HG02763 (cell line): Measurements from ENCODE around the gene CA11.
"Not testable (repeated sequence)": the region's sequence is repeated elsewhere in the genome, so short reads cannot be mapped to it uniquely, and the experiment has no call there.

Experiments
- ATAC-seq: cut with Tn5 transposase; IDR thresholded peaks from one replicate; pipeline ENCODE4 v1.9.1; 2021; ENCODE audit warnings: mild to moderate bottlenecking, moderate library complexity; ENCODE audit not compliant: unreplicated experiment

The CA11 gene

GRCh38 chr19:48646001-48646721 is at the start of gene CA11:
Gene CA11, minus strand, starts transcription at chr19:48646187. Its CDS starts 555 bp downstream, at chr19:48645632.
- ATAC-seq: peak; percentile 79

GRCh38 chr19:48693629-48694028 is 47.6 kb upstream of the CA11 start:
- not testable (repeated sequence) for ATAC-seq

- ATAC-seq: no peak
Observed at GRCh38 chr19:48689449-48689848, 43.5 kb upstream of the CA11 start.

GRCh38 chr19:48687776-48688175 is 41.8 kb upstream of the CA11 start:
- no peak for ATAC-seq

DNA sequence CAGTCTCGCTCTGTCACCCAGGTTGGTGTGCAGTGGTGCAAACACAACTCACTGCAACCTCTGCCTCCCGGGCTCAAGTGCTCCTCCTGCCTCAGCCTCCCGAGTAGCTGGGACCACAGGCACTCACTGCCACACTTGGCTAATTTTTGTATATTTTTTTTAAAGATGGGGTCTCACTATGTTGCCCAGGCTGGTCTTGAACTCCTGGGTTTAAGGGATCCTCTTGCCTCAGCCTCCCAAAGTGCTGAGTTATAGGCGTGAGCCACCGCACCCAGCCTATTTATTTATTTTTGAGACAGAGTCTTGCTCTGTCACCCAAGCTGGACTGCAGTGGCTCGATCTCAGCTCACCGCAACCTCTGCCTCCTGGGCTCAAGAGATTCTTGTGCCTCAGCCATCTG is 40.6 kb upstream of the CA11 start:
- ATAC-seq: not testable (repeated sequence)

DNA sequence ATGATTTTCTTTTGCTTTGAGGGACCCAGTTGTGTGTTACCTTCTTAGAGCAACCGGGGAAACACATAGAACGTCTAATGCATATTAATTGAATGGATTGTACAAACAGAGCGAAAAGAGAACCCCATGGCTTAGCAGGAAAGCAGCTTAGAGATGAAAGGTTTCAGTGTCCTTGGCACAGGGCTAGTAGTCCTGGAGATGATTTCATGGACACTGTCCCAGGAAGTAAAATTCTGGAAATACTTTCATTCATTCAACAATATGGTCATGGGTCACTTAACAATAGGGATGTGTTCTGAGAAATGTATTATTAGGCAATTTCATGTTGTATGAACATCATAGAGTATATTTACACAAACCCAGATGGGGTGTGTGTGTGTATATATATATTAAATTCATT is 40.1 kb upstream of the CA11 start:
- no peak for ATAC-seq

DNA sequence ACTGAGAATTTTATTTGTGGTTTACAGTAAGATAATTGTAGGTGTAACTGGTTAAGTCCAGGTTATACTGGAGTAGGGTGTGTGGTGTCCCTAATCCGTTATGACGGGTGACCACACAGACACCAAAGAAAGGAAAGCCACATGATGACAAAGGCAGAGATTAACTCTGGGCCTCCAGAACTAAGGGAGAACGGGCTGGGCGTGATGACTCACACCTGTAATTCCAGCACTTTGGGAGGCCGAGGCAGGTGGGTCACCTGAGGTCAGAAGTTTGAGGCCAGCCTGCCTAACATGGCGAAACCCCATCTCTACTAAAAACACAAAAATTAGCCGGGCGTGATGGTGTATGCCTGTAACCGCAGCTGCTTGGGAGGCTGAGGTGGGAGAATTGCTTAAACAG is 39.6 kb upstream of the CA11 start:
- no peak for ATAC-seq

DNA sequence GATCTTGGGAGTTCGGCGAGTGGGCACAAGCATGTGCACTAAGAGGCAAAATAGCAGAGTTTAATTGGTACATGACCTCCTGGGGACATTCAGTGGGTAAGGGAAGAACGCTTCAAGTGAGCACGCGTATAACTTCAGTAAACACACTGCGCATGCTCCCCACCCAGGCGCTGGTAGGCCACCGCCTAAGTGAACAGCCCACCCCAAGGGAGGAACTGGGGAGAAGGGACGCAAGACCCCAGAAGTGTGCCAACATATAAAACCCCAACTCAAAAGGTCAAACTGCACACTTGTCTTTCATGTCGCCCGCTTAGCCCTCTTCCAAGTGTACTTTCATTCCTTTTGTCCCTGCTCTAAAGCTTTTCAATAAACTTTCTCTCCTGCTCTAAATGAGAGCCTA is 37.4 kb upstream of the CA11 start:
- no peak for ATAC-seq

- ATAC-seq: no peak
Observed at GRCh38 chr19:48681127-48681470, 35.1 kb upstream of the CA11 start.

DNA sequence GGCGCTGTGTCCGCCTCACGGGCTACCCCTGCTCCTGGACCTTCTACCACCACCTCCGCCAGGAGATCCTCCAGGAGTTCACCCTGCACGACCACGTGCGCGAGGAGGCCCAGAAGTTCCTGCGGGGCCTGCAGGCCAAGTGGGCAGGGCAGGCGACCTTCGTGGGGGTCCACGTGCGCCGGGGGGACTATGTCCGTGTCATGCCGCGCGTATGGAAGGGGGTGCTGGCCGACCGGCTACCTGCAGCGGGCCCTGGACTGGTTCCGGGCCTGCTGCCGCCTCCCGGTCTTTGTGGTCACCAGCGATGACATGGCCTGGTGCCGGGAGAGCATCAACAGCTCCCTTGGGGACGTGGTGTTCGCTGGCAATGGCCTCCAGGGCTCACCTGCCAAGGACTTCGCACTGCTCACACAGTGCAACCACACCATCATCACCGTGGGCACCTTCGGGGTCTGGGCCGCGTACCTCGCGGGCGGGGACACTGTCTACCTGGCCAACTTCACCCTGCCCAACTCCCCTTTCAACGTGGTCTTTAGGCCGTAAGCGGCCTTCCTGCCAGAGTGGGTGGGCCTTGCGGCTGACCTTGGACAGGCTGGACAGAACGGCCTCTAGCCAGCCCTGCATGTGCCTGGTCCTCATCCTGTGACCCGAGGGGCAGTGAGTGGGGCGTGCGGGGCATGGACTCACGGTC is 34.6 kb upstream of the CA11 start:
- ATAC-seq: no peak

GRCh38 chr19:48680006-48680405 is 34.0 kb upstream of the CA11 start:
- ATAC-seq: not testable (repeated sequence)

- ATAC-seq: no peak
Observed at GRCh38 chr19:48678201-48678600, 32.2 kb upstream of the CA11 start.

DNA sequence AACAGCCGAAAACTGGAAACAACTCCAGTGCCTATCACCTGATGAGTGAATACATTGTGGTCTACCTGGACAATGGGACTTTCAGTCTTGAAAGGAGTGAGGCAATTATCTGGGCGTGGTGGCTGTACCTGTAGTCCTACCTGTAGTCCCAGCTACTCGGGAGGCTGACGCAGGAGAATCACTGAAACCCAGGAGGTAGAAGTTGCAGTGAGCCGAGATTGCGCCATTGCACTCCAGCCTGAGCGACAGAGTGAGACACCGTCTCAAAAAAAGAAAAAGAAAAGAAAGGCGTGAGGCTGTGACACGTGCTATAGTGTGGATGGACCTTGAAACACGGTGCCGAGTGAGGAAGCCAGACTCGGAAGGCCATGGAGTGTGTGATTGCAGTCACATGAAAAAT is 30.9 kb upstream of the CA11 start:
- ATAC-seq: no peak

- no peak for ATAC-seq
Observed at GRCh38 chr19:48676487-48676886, 30.5 kb upstream of the CA11 start.

DNA sequence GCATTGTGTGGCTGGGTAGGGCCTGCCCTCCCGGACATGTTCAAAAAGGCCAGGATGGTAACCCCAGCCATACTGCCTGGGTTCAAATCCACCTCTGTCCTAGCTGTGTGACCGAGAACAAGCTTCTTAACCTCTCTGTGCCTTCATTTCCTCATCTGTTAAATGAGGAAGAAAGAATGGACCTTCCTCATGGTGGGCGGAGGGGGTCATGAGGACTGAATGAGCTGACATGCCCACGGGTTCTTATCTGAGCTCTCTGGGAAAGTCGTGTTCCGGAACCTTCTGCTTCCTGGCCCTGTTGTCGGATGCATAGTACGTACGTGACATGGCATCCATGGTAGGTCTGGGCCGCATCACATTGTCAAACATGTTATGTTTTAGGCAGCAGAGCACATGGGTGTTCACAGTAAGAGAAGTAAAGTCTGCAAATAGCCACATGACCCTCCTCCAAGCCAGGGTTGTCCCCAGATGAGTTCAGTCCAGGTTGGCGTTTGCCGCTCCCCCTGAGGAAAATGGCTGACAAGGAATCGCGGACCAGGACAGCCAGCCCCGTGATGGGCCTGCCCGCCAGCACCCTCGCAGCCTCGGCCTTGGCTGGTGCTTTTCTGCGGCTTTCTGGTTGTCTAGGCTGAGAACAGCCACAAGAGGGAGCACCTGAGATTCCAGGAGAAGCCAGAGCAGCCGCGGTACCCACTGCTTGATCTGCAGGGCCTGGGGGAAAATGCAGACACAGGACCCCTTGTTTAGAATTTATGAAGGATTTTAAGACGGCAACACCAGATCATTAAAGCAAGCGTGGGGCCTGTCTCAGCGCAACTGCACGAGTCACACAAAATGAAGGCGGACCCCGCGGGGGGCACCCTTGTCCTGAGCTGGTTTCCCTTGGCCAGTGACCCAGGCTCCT is 29.2 kb upstream of the CA11 start:
- no peak for ATAC-seq

- ATAC-seq: no peak
Observed at GRCh38 chr19:48674216-48674809, 28.3 kb upstream of the CA11 start.

DNA sequence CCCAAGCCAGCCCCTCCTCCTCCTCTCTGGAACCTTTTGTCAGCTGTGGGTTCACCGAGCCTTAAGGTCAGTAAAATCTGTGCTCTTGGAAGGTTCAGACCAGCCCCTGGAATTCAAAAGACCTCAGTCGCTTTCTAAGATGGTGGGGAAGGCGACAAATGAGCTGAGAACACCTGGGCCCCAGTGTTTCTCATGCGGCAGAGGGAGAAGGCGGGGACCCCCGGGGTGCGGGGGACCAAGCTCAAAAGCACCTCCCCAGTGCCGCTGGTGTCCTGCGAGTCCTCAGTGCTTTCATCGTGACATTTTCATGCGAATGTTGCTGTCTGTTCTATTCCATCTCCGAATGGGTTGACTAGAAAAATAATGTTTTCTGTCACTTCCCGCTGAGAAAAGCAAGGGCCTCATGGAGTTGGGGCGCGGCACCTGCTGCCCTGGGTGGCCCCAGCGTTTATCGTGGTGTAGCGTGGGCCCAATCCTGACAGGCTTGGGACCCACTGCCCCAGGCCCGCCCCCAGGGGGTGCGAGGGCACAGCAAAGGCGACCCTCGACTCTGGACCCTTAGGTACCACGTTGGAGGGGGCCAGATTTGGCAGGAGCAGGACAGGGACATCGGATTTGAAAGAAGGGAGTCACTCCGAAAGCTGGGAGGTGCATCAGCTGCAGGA is 27.6 kb upstream of the CA11 start:
- ATAC-seq: no peak

- ATAC-seq: no peak
Observed at GRCh38 chr19:48672994-48673393, 27.0 kb upstream of the CA11 start, which contains the start of gene NTN5. Gene NTN5, minus strand, starts transcription at chr19:48673017. Its CDS starts 2,031 bp downstream, at chr19:48670986.

- ATAC-seq: no peak
Observed at GRCh38 chr19:48671446-48671995, 25.5 kb upstream of the CA11 start.

- ATAC-seq: no peak
Observed at GRCh38 chr19:48670699-48671445, 24.9 kb upstream of the CA11 start.
